Stimulated activated naive CD8-positive, alpha-beta T cell treated with anti-CD3 and anti-CD28 coated beads, Interleukin-15, Interleukin-2, amounts not matched to agents 100 ng/mL and 50 ng/mL, for 24 hours (primary cell): Measurements from ENCODE around the gene RGS19.

Source experiments
- H3K27ac Mint-ChIP-seq: one replicate; pipeline ENCODE4 v1.8.0; 2021; ENCODE audit warnings: mild to moderate bottlenecking, mixed read lengths
- H3K27me3 Mint-ChIP-seq: one replicate; pipeline ENCODE4 v1.8.0; 2021; ENCODE audit warnings: mixed read lengths
- H3K36me3 Mint-ChIP-seq: one replicate; pipeline ENCODE4 v1.8.0; 2021; ENCODE audit warnings: low read depth, mixed read lengths
- H3K4me1 Mint-ChIP-seq: one replicate; pipeline ENCODE4 v1.8.0; 2021; ENCODE audit warnings: low read depth, mixed read lengths
- H3K4me3 Mint-ChIP-seq: one replicate; pipeline ENCODE4 v1.8.0; 2021; ENCODE audit warnings: mild to moderate bottlenecking, mixed read lengths
- H3K9me3 Mint-ChIP-seq: one replicate; pipeline ENCODE4 v1.8.0; 2021; ENCODE audit warnings: mixed read lengths

Gene RGS19

GRCh38 chr20:64068386-64069208, 10.7 kb downstream of the RGS19 start:
- Mint-ChIP-seq H3K27me3 (no peaks in the 10 kb centered on the region), H3K9me3 (no peaks in the 10 kb centered on the region), H3K4me1 (peaks cover 45% of the 10 kb centered on the region), H3K27ac (no peak overlapping the region), H3K36me3 (no peaks in the 10 kb centered on the region), H3K4me3 (no peak overlapping the region)

GRCh38 chr20:64067733-64068307, 11.5 kb downstream of the RGS19 start:
- Mint-ChIP-seq H3K36me3 (no peaks in the 10 kb centered on the region), H3K27me3 (no peaks in the 10 kb centered on the region), H3K4me1 (peaks cover 45% of the 10 kb centered on the region), H3K9me3 (no peaks in the 10 kb centered on the region), H3K27ac (no peak overlapping the region), H3K4me3 (no peak overlapping the region)

GRCh38 chr20:64067005-64067632, 12.2 kb downstream of the RGS19 start:
- H3K9me3 Mint-ChIP-seq: no peaks in the 10 kb centered on the region
- H3K36me3 Mint-ChIP-seq: no peaks in the 10 kb centered on the region
- H3K4me3 Mint-ChIP-seq: no peak overlapping the region
- no peak overlapping the region for H3K27ac Mint-ChIP-seq
- no peaks in the 10 kb centered on the region for H3K27me3 Mint-ChIP-seq
- H3K4me1 Mint-ChIP-seq: peaks cover 47% of the 10 kb centered on the region

GRCh38 chr20:64065974-64066343, 13.4 kb downstream of the RGS19 start:
- Mint-ChIP-seq H3K4me1 (peaks cover 51% of the 10 kb centered on the region), H3K27ac (peak overlapping the region; percentile 29), H3K27me3 (no peaks in the 10 kb centered on the region), H3K36me3 (no peaks in the 10 kb centered on the region), H3K4me3 (peak overlapping the region; percentile 14), H3K9me3 (no peaks in the 10 kb centered on the region)

GRCh38 chr20:64065062-64065973, 14.0 kb downstream of the RGS19 start:
- H3K36me3 Mint-ChIP-seq: no peaks in the 10 kb centered on the region
- no peaks in the 10 kb centered on the region for H3K27me3 Mint-ChIP-seq
- peak overlapping the region; percentile 54 for H3K27ac Mint-ChIP-seq
- no peaks in the 10 kb centered on the region for H3K9me3 Mint-ChIP-seq
- peak overlapping the region; percentile 25 for H3K4me3 Mint-ChIP-seq
- H3K4me1 Mint-ChIP-seq: peaks cover 51% of the 10 kb centered on the region

GRCh38 chr20:64064145-64064698, 15.1 kb downstream of the RGS19 start:
- Mint-ChIP-seq H3K4me1 (peaks cover 51% of the 10 kb centered on the region), H3K4me3 (peak overlapping the region; percentile 83), H3K9me3 (no peaks in the 10 kb centered on the region), H3K36me3 (no peaks in the 10 kb centered on the region), H3K27ac (no peak overlapping the region), H3K27me3 (no peaks in the 10 kb centered on the region)

- Mint-ChIP-seq H3K4me1 (peaks cover 52% of the 10 kb centered on the region), H3K27ac (peak overlapping the region; percentile 79), H3K27me3 (no peaks in the 10 kb centered on the region), H3K9me3 (no peaks in the 10 kb centered on the region), H3K36me3 (no peaks in the 10 kb centered on the region), H3K4me3 (peak overlapping the region; percentile 83)
These were observed 15.8 kb downstream of the RGS19 start for GRCh38 chr20:64063389-64064144.

- Mint-ChIP-seq H3K4me1 (peaks cover 56% of the 10 kb centered on the region), H3K27ac (peak within 1 kb of the TSS; percentile 79), H3K36me3 (no peaks in the 10 kb centered on the region), H3K9me3 (no peaks in the 10 kb centered on the region), H3K4me3 (peak within 1 kb of the TSS; percentile 83), H3K27me3 (no peaks in the 10 kb centered on the region)
These were observed 16.5 kb downstream of the RGS19 start, which contains the start of gene TCEA2 for GRCh38 chr20:64062596-64063388. TCEA2 (plus strand) TSS chr20:64063198; CDS start chr20:64063313, 115 bp downstream.

- H3K4me1 Mint-ChIP-seq: peaks cover 58% of the 10 kb centered on the region
- H3K4me3 Mint-ChIP-seq: peak overlapping the region; percentile 83
- no peaks in the 10 kb centered on the region for H3K27me3 Mint-ChIP-seq
- no peaks in the 10 kb centered on the region for H3K9me3 Mint-ChIP-seq
- no peaks in the 10 kb centered on the region for H3K36me3 Mint-ChIP-seq
- no peak overlapping the region for H3K27ac Mint-ChIP-seq
These were observed 17.1 kb downstream of the RGS19 start for GRCh38 chr20:64062276-64062595.

GRCh38 chr20:64058536-64058935, 20.8 kb downstream of the RGS19 start:
- no peak overlapping the region for H3K27ac Mint-ChIP-seq

GRCh38 chr20:64057628-64058498, 21.5 kb downstream of the RGS19 start:
- Mint-ChIP-seq H3K36me3 (no peaks in the 10 kb centered on the region), H3K4me1 (peaks cover 23% of the 10 kb centered on the region), H3K4me3 (peak overlapping the region; percentile 57), H3K27me3 (no peaks in the 10 kb centered on the region), H3K27ac (peak overlapping the region; percentile 45), H3K9me3 (no peaks in the 10 kb centered on the region)

More at GRCh38 chr20:64058536-64058935, 20.8 kb downstream of the RGS19 start:
- Mint-ChIP-seq H3K4me1 (peaks cover 23% of the 10 kb centered on the region), H3K4me3 (peak overlapping the region; percentile 45), H3K9me3 (no peaks in the 10 kb centered on the region), H3K36me3 (no peaks in the 10 kb centered on the region), H3K27me3 (no peaks in the 10 kb centered on the region)

- peak overlapping the region; percentile 45 for H3K27ac Mint-ChIP-seq
- peaks cover 20% of the 10 kb centered on the region for H3K4me1 Mint-ChIP-seq
- H3K36me3 Mint-ChIP-seq: no peaks in the 10 kb centered on the region
These were observed 22.3 kb downstream of the RGS19 start for GRCh38 chr20:64056889-64057627.

More at GRCh38 chr20:64056889-64057627, 22.3 kb downstream of the RGS19 start:
- Mint-ChIP-seq H3K4me3 (peak overlapping the region; percentile 57), H3K27me3 (no peaks in the 10 kb centered on the region), H3K9me3 (no peaks in the 10 kb centered on the region)
